ENCODE data around the gene CFAP46. TPM values are rescaled to one million over a fixed set of nuclear protein-coding genes. Genes with fewer than 3 reads are reported as not detected.

CFAP46 gene
- total RNA-seq, 1 donor = under 0.01 TPM

GRCh38 chr10:132850896-132851295, 91.5 kb downstream of the CFAP46 start:
- no peaks in the 10 kb centered on the region for H3K79me2 ChIP-seq (ENCODE audit: insufficient read depth, low read length)
- no peaks in the 10 kb centered on the region for H3K4me1 ChIP-seq (ENCODE audit: insufficient read depth, low read length)
- H3K27ac ChIP-seq (ENCODE audit: low read depth, low read length) = no peak overlapping the region
- H3K36me3 ChIP-seq (ENCODE audit: insufficient read depth, low read length) = no peaks in the 10 kb centered on the region
- H3K27me3 ChIP-seq (ENCODE audit: insufficient read depth, low read length) = peaks cover 31% of the 10 kb centered on the region
- DNase-seq (ENCODE audit: insufficient read length, low spot score, missing footprints) = peak; percentile 39
- no peaks in the 10 kb centered on the region for H3K9me3 ChIP-seq (ENCODE audit: low read depth, low read length)
- TF ChIP-seq, protein P1, sequence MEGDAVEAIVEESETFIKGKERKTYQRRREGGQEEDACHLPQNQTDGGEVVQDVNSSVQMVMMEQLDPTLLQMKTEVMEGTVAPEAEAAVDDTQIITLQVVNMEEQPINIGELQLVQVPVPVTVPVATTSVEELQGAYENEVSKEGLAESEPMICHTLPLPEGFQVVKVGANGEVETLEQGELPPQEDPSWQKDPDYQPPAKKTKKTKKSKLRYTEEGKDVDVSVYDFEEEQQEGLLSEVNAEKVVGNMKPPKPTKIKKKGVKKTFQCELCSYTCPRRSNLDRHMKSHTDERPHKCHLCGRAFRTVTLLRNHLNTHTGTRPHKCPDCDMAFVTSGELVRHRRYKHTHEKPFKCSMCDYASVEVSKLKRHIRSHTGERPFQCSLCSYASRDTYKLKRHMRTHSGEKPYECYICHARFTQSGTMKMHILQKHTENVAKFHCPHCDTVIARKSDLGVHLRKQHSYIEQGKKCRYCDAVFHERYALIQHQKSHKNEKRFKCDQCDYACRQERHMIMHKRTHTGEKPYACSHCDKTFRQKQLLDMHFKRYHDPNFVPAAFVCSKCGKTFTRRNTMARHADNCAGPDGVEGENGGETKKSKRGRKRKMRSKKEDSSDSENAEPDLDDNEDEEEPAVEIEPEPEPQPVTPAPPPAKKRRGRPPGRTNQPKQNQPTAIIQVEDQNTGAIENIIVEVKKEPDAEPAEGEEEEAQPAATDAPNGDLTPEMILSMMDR (IDR thresholded peaks at IDR 0.05; ENCODE audit: extremely low read depth, low read depth, low read length) = no peak
- no peak overlapping the region for H3K4me2 ChIP-seq (ENCODE audit: insufficient read depth, low read length)
- no peak overlapping the region for H3K4me3 ChIP-seq (ENCODE audit: insufficient read depth, low read length)
- H2AFZ ChIP-seq (ENCODE audit: low read length) = no peak overlapping the region
- no peaks in the 10 kb centered on the region for H4K20me1 ChIP-seq (ENCODE audit: insufficient read depth, low read length)

DNA sequence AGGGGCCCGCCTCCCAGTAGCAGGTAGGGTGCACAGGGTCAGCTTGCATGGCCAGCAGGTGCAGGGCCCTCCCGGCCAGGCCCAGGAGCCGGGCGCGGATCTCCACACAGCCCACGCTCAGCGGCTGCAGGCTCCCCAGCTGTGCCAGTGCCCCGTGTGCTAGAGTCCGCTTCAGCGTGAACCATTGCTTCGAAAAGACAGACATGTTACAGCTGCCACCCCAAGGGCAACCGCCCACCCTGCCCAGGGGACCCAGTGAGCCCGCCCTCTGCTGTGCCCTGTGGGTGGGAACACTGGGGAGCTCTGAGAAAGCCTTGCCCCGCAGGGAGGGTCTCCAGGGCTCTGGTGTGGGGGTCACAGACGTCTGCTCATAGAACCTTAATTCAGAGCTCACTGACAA, 92.1 kb downstream of the CFAP46 start:
- Histone ChIP-seq H3K4me2 (ENCODE audit: insufficient read depth, low read length) (no peak overlapping the region), H3K36me3 (ENCODE audit: insufficient read depth, low read length) (no peaks in the 10 kb centered on the region), H2AFZ (ENCODE audit: low read length) (no peak overlapping the region), H3K27ac (ENCODE audit: low read depth, low read length) (no peak overlapping the region), H4K20me1 (ENCODE audit: insufficient read depth, low read length) (no peaks in the 10 kb centered on the region), H3K79me2 (ENCODE audit: insufficient read depth, low read length) (no peaks in the 10 kb centered on the region), H3K4me3 (ENCODE audit: insufficient read depth, low read length) (no peak overlapping the region), H3K27me3 (ENCODE audit: insufficient read depth, low read length) (peaks cover 26% of the 10 kb centered on the region), H3K4me1 (ENCODE audit: insufficient read depth, low read length) (no peaks in the 10 kb centered on the region), H3K9me3 (ENCODE audit: low read depth, low read length) (no peaks in the 10 kb centered on the region)
- peak; percentile 69 for DNase-seq (ENCODE audit: insufficient read length, low spot score, missing footprints)
- TF ChIP-seq, protein P1 (IDR thresholded peaks at IDR 0.05; ENCODE audit: extremely low read depth, low read depth, low read length) = no peak

GRCh38 chr10:132849546-132850031, 92.8 kb downstream of the CFAP46 start:
- H3K4me2 ChIP-seq (ENCODE audit: insufficient read depth, low read length) = no peak overlapping the region
- H2AFZ ChIP-seq (ENCODE audit: low read length) = no peak overlapping the region
- H3K27me3 ChIP-seq (ENCODE audit: insufficient read depth, low read length) = peaks cover 23% of the 10 kb centered on the region
- H3K4me3 ChIP-seq (ENCODE audit: insufficient read depth, low read length) = no peak overlapping the region
- no peaks in the 10 kb centered on the region for H3K79me2 ChIP-seq (ENCODE audit: insufficient read depth, low read length)
- TF ChIP-seq, protein P1 (IDR thresholded peaks at IDR 0.05; ENCODE audit: extremely low read depth, low read depth, low read length) = no peak
- H3K36me3 ChIP-seq (ENCODE audit: insufficient read depth, low read length) = no peaks in the 10 kb centered on the region
- no peaks in the 10 kb centered on the region for H3K4me1 ChIP-seq (ENCODE audit: insufficient read depth, low read length)
- H3K27ac ChIP-seq (ENCODE audit: low read depth, low read length) = no peak overlapping the region
- H3K9me3 ChIP-seq (ENCODE audit: low read depth, low read length) = no peaks in the 10 kb centered on the region
- peak; percentile 63 for DNase-seq (ENCODE audit: insufficient read length, low spot score, missing footprints)
- no peaks in the 10 kb centered on the region for H4K20me1 ChIP-seq (ENCODE audit: insufficient read depth, low read length)

DNA sequence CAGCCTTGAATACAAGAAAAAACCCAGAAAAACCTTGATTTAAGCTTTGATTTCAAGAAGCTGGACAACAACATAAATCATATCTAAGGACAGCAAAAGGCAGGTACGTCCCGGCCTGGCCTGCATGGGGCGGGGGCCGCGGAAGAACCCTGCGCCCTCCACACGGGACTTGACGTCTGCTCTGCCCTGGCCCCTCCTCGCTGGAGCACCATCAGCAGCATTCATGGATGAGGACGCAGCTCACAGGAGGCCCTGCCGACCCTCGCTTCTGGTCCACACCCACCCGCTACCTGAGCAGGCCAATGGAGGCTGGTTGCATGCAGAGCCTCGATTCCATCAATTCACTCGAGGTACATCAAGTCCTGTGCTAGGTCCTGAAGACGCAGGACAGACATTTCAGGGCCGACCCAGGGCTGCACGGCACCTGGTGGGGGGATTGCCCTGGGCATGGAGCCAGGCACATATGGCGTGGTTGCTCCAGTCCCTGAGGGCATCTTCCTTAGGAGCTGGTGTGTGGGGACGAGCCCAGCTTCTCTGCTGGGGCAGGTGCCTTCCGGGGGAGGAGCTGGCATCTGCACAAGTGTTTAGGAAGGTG, 93.3 kb downstream of the CFAP46 start:
- TF ChIP-seq, protein P1 (IDR thresholded peaks at IDR 0.05; ENCODE audit: extremely low read depth, low read depth, low read length) = no peak
- H3K4me2 ChIP-seq (ENCODE audit: insufficient read depth, low read length) = no peak overlapping the region
- H3K9me3 ChIP-seq (ENCODE audit: low read depth, low read length) = no peaks in the 10 kb centered on the region
- H2AFZ ChIP-seq (ENCODE audit: low read length) = no peak overlapping the region
- no peak overlapping the region for H3K4me3 ChIP-seq (ENCODE audit: insufficient read depth, low read length)
- H3K36me3 ChIP-seq (ENCODE audit: insufficient read depth, low read length) = no peaks in the 10 kb centered on the region
- no peaks in the 10 kb centered on the region for H4K20me1 ChIP-seq (ENCODE audit: insufficient read depth, low read length)
- H3K79me2 ChIP-seq (ENCODE audit: insufficient read depth, low read length) = no peaks in the 10 kb centered on the region
- peaks cover 21% of the 10 kb centered on the region for H3K27me3 ChIP-seq (ENCODE audit: insufficient read depth, low read length)
- H3K27ac ChIP-seq (ENCODE audit: low read depth, low read length) = no peak overlapping the region
- H3K4me1 ChIP-seq (ENCODE audit: insufficient read depth, low read length) = no peaks in the 10 kb centered on the region
- peak; percentile 77 for DNase-seq (ENCODE audit: insufficient read length, low spot score, missing footprints)
